ENCODE results near the gene ST3GAL4.
"Not testable (repeated sequence)": the region's sequence is repeated elsewhere in the genome, so short reads cannot be mapped to it uniquely, and the experiment has no call there.

Gene ST3GAL4

GRCh38 chr11:126347751-126348668 is 7.5 kb upstream of the ST3GAL4 start:
- no peak for DNase-seq

GRCh38 chr11:126348806-126349582 is 6.5 kb upstream of the ST3GAL4 start:
- no peak for DNase-seq

- no peak for DNase-seq
Measured at GRCh38 chr11:126350836-126351235, 4.7 kb upstream of the ST3GAL4 start.

GRCh38 chr11:126352163-126352562 is 3.3 kb upstream of the ST3GAL4 start:
- no peak for DNase-seq

GRCh38 chr11:126352934-126353801 is 2.3 kb upstream of the ST3GAL4 start:
- DNase-seq: no peak

GRCh38 chr11:126354631-126355323 is 709 bp upstream of the ST3GAL4 start:
- DNase-seq: no peak

GRCh38 chr11:126355926-126356897 is 726 bp downstream of the ST3GAL4 start:
- DNase-seq: no peak

- DNase-seq: no peak
Measured at GRCh38 chr11:126357055-126357962, 1.8 kb downstream of the ST3GAL4 start.

- DNase-seq: no peak
Measured at GRCh38 chr11:126357969-126358762, 2.7 kb downstream of the ST3GAL4 start.

- no peak for DNase-seq
Measured at GRCh38 chr11:126358763-126359160, 3.3 kb downstream of the ST3GAL4 start.

GRCh38 chr11:126359431-126360048 is 4.1 kb downstream of the ST3GAL4 start:
- no peak for DNase-seq

GRCh38 chr11:126360049-126360446 is 4.6 kb downstream of the ST3GAL4 start:
- DNase-seq: no peak

GRCh38 chr11:126361400-126361799 is 5.9 kb downstream of the ST3GAL4 start:
- DNase-seq: no peak

GRCh38 chr11:126362879-126363655 is 7.6 kb downstream of the ST3GAL4 start:
- no peak for DNase-seq

GRCh38 chr11:126363706-126364248 is 8.3 kb downstream of the ST3GAL4 start:
- no peak for DNase-seq

GRCh38 chr11:126364735-126365134 is 9.2 kb downstream of the ST3GAL4 start:
- DNase-seq: not testable (repeated sequence)

- DNase-seq: not testable (repeated sequence)
Measured at GRCh38 chr11:126365508-126365907, 10.0 kb downstream of the ST3GAL4 start.

All from CD4-positive, alpha-beta T cell treated with Interleukin-17A for 4 hours (primary cell).